ENCODE measurements around the gene TOP2A.

The TOP2A gene

DNA sequence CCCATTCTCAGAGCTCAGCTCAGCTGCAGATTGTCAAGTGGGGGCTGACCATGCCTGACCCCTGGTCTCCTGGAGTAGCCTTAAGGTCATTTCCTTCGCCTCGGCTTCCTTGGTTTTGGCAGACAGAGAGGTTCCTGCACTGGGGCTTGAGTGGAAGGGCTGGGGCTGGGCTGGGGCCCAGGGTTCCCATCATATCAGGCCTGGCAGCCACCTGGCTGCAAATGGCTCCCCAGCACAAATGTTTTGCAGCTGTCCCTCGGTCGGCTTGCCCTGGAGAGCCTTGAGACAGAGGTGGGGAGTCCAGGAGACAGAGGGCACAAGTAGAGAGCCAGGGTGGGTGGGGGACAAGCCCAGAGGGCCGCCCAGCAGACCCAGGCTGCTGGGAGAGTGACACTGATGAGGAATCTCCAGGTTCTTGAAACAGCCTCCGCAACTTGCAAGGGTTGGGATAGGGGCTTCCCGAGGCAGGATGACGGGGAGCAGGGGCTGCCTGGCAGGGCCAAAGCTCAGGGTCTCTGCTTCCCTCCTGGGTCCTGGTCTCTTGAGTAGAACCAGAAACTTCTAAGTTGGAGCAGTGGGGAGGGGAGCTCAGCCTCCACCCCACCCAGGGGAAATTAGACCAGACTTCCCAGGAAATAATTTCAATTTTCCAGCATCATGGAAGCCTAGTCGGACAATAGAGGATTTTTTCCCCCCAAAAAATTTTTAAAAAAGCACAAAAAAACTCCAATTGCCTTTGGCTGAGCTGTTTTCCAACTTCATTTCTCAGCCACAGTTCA is 44.8 kb upstream of the TOP2A start:
- TF ChIP-seq, protein P1, sequence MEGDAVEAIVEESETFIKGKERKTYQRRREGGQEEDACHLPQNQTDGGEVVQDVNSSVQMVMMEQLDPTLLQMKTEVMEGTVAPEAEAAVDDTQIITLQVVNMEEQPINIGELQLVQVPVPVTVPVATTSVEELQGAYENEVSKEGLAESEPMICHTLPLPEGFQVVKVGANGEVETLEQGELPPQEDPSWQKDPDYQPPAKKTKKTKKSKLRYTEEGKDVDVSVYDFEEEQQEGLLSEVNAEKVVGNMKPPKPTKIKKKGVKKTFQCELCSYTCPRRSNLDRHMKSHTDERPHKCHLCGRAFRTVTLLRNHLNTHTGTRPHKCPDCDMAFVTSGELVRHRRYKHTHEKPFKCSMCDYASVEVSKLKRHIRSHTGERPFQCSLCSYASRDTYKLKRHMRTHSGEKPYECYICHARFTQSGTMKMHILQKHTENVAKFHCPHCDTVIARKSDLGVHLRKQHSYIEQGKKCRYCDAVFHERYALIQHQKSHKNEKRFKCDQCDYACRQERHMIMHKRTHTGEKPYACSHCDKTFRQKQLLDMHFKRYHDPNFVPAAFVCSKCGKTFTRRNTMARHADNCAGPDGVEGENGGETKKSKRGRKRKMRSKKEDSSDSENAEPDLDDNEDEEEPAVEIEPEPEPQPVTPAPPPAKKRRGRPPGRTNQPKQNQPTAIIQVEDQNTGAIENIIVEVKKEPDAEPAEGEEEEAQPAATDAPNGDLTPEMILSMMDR (IDR thresholded peaks at IDR 0.05; ENCODE audit: low read length, missing control alignments): no peak
- H3K4me3 ChIP-seq (replicated peaks; ENCODE audit: low read depth, low read length): no peak overlapping the region
- DNase-seq (ENCODE audit: low read depth): peak; percentile 36

DNA sequence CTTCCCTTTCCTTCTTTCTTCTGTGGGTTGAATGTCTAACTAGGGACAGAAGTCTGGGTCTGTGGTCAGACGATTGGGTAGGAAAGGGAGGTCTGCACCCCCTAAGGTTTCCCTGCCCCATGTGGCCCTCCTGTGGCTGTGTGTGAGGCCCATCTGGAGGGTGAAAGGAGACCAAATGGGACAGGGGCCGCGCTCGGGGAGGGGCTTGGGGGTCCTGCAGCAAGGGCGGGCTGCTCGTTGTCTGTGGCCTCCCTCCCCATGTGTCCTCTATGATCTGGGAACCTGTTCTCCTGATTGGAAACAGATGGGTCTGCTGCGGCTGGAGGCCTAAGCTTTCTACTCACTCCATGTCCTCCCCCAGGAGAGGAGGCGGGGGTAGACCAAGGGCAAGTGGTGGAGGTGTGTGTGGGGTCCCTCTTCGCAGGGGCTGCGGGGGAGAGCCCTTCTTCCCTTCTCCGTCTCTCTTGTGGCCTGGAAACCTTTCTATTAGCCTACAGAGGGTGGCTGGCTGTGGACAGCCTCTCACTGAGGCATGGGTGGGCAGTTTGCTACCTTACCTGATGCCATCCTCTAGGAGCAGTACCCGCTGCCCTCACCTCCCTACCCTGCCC is 44.1 kb upstream of the TOP2A start:
- TF ChIP-seq, protein P1 (IDR thresholded peaks at IDR 0.05; ENCODE audit: low read length, missing control alignments): no peak
- no peak overlapping the region for H3K4me3 ChIP-seq (replicated peaks; ENCODE audit: low read depth, low read length)
- no peak for DNase-seq (ENCODE audit: low read depth)

DNA sequence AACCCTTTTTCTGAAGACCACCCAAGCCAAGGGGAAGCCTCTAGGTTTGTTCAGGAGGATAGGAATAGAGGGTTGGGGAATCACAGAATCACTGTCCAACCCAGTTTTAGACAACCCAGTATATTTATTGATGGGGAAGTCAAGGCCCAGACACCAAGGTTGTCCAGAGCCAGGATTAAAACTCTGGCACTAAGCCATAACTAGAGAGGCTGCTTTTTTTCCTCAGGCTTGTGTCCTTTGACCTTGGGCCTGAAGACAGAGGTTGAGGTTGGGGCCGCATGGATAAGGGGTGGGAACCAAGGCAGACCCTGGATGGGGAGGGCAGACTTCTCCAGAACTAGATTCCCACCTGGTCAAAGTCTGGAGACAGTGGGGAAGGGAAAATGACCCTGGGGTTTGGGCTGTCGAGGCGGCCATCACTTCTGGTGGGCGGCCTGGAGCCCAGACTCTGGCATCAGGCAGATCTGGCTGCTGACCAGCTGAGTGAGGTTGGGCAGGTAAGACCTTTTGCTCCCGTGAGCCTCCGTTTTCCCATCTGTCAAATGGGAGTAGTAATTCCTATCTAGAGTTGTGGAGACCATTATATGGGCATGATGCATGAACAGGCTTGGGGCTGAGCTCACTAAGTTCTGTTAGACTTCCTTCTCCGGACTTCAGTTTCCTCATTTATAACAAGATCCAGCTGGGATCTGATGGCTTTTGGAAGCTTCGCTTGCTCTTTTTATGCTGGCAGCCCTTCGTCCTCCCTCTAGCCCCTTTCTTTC is 43.5 kb upstream of the TOP2A start:
- no peak overlapping the region for H3K4me3 ChIP-seq (replicated peaks; ENCODE audit: low read depth, low read length)
- DNase-seq (ENCODE audit: low read depth): no peak
- TF ChIP-seq, protein P1 (IDR thresholded peaks at IDR 0.05; ENCODE audit: low read length, missing control alignments): no peak

DNA sequence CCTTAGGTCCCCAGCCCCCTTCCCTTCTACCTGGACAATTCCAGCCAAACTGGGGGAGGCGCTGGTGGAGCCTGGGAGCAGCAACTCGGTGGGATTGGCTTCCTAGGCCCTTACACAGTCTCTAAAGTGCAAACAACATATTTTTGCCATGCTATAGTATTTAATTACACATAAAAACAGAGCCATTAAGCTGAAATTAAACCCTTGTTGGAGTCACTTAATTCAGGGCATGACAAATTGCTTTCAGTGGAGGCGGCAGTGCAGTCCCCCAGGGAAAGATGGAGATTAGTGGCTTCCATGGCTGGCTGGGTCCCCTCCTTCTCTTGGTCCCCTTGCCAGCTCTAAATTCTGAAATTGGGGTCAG is 42.9 kb upstream of the TOP2A start:
- TF ChIP-seq, protein P1 (IDR thresholded peaks at IDR 0.05; ENCODE audit: low read length, missing control alignments): no peak
- H3K4me3 ChIP-seq (replicated peaks; ENCODE audit: low read depth, low read length): no peak overlapping the region

DNA sequence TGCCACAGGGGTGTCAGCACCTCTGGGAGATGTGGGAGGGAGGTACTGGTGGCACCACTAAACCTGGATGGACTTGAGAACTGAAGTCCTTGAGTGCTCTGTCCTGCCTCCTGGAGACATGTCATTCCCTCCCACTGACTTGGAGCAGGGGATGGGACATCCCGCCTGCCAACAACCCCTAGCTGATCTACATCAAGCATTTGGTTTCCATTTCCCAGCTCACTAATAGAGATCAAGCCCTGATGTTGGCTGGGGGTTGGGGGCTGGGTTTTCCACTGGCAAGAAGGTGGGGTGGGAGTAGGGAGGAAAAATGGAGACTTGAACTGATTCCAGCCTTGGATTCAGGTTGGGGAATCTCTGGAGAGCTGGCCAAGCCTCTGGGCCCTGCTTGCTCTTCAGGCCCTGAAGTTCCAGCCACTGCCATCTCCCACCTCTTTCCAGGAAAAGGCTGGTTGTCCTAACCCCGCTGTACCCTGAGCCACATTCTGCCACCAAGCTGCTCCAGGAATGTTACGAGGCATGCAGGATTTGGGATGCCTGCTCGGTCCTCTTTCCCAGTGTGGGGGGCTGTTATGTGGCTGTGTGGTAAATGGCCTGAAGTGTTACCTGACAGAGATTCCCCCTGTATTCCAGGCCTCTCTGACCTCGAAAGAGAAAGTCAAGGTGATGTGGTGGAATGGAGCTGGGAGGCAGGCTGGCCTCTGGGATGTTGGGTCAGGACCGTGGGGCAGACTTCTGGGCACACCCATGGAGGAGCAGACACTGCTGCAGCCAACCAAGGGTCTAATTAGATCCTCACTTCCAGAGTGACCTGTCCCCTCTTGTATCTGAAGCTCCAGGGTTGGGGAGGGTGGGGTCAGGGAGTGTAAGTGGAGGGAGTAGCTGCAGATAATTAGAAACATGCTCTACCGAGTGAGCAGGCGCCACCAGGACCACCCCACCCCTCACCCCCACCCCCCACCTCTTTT is 42.2 kb upstream of the TOP2A start:
- TF ChIP-seq, protein P1 (IDR thresholded peaks at IDR 0.05; ENCODE audit: low read length, missing control alignments): no peak
- no peak overlapping the region for H3K4me3 ChIP-seq (replicated peaks; ENCODE audit: low read depth, low read length)
- no peak for DNase-seq (ENCODE audit: low read depth)

More for the DNA sequence above, 42.9 kb upstream of the TOP2A start:
- DNase-seq (ENCODE audit: low read depth): no peak

DNA sequence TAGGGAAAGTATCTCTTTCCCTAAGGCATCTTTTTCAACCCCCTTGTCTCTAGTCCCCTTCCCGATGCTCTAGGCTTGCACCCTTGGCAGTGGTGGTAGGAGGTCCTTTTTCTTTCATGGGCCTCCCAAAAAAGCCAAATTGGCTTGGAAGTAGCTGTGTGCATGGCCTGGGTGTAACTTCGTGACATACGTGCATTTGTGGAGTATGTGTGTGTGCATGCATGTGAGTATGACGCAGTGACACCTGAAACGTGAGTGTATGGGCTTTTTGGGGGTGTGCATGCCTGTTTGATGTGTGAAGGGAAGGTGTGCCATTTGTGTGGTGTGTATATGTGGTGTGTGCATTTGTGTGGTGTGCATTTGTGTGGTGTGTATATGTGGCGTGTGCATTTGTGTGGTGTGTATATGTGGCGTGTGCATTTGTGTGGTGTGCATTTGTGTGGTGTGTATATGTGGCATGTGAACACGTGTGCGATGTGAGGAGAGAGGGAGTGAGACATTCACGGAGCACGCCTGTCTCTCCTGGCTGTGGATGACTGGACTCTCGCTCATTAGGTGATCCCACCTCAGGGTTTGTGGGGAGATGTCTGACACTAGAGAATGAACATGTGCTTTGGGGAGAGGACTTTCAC is 41.3 kb upstream of the TOP2A start:
- H3K4me3 ChIP-seq (replicated peaks; ENCODE audit: low read depth, low read length): no peak overlapping the region
- no peak for DNase-seq (ENCODE audit: low read depth)
- TF ChIP-seq, protein P1 (IDR thresholded peaks at IDR 0.05; ENCODE audit: low read length, missing control alignments): no peak
